Right lobe of liver (tissue), 4 donors: ENCODE results near the gene DRC7.

Source experiments
- POLR2A ChIP-seq: fragments of 450-650 bp; IDR thresholded peaks from one replicate; pipeline ENCODE4 v1.6.1; 2017; ENCODE audit warnings: antibody characterized with exemption, mild to moderate bottlenecking
- TF ChIP-seq, protein P1 (sequence below), 4 donors: fragments of 200-600 bp in 3 of 4; fragments of 450-650 bp in 1 of 4; IDR thresholded peaks; one replicate each; pipeline versions ENCODE4 v1.5.1 to v1.8.0; 2016 to 2022; ENCODE audit warnings: antibody characterized with exemption in 4 of 4, mild to moderate bottlenecking in 2 of 4
- donor health status: DM: no; HTN: no; CAD: no.
- donor health status: DM: no; HTN: no; CAD: no.
- donor health status: DM: no; HTN: yes; CAD: no.

DNA sequence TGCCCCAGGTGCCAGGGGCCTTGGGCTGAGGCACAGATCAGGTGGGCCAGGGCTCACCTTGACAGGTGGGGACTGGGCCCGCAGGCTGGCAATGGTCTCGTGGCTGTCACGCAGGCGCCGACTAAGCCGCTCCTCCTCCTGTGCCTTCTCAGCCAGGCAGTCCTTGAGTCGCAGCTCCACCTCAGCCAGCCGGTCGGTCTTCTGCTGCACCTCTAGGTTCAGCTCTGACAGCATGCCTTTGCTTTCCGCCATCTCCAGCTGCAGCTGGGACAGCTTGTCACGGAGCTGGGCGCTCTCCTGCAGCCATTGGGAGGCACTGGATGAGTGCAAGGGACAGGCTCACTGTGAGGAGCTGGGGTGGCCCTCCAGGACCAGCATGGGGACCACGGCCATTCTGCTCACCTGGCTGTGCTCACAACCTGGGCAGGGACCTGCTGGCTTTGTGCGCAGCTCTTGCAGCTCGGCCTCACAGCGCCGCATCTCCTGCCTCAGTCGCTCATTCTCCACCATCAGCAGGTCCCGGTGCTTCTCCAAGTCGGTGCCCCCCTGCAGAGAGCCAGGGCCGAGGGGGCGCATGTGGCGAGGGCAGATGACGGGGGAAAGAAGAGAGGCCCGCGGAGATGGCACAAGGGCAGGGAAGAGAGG lies 76.7 kb downstream of the DRC7 start:
- no peak for TF ChIP-seq POLR2A
- TF ChIP-seq, protein P1, sequence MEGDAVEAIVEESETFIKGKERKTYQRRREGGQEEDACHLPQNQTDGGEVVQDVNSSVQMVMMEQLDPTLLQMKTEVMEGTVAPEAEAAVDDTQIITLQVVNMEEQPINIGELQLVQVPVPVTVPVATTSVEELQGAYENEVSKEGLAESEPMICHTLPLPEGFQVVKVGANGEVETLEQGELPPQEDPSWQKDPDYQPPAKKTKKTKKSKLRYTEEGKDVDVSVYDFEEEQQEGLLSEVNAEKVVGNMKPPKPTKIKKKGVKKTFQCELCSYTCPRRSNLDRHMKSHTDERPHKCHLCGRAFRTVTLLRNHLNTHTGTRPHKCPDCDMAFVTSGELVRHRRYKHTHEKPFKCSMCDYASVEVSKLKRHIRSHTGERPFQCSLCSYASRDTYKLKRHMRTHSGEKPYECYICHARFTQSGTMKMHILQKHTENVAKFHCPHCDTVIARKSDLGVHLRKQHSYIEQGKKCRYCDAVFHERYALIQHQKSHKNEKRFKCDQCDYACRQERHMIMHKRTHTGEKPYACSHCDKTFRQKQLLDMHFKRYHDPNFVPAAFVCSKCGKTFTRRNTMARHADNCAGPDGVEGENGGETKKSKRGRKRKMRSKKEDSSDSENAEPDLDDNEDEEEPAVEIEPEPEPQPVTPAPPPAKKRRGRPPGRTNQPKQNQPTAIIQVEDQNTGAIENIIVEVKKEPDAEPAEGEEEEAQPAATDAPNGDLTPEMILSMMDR (IDR thresholded peaks at IDR 0.05), result no peak
